ENCODE measurements around the gene ATG7. TPM values are rescaled to one million over a fixed set of nuclear protein-coding genes. Genes with fewer than 3 reads are reported as not detected.

ATG7 gene
- total RNA-seq, 4 donors from 2014 or later: 31.3 to 67.7 (median 51.3) TPM

- Histone ChIP-seq H3K4me1 (peaks cover 27 to 75% (median 44%) of the 10 kb centered on the region in 3 donors), H3K9me3 (no peaks in the 10 kb centered on the region), H3K36me3 (peaks cover 3 to 70% (median 17%) of the 10 kb centered on the region in 3 donors), H3K27me3 (no peaks in the 10 kb centered on the region), H3K27ac (peak overlapping the region in 3 of 4 donors; percentile 36 to 59 (median 50)), H3K4me3 (no peak overlapping the region)
- intact Hi-C loops (cut with DNase I): no loop called here
- no peak for DNase-seq
- no peak for TF ChIP-seq POLR2A (IDR thresholded peaks at IDR 0.05)
- no peak for TF ChIP-seq CTCF (IDR thresholded peaks at IDR 0.05)
- no CpG with 5 or more reads among the region's 13 CpGs for WGBS, 2 donors
Measured at GRCh38 chr3:11555211-11555782, 283.1 kb downstream of the ATG7 start.

- no peak for DNase-seq
- no peaks in the 10 kb centered on the region for H3K9me3 ChIP-seq
- peaks cover 33 to 82% (median 48%) of the 10 kb centered on the region in 3 donors for H3K4me1 ChIP-seq
- no peaks in the 10 kb centered on the region for H3K27me3 ChIP-seq
- H3K4me3 ChIP-seq: no peak overlapping the region
- WGBS, 2 donors: 79 to 87% methylated on average over 22 to 23 of the region's 23 CpGs
- peaks cover 3 to 78% (median 17%) of the 10 kb centered on the region in 3 donors for H3K36me3 ChIP-seq
- intact Hi-C loops (cut with DNase I): no loop called here
- no peak for TF ChIP-seq POLR2A (IDR thresholded peaks at IDR 0.05)
- no peak for TF ChIP-seq CTCF (IDR thresholded peaks at IDR 0.05)
- H3K27ac ChIP-seq: peak overlapping the region in 3 of 4 donors; percentile 36 to 59 (median 50)
Measured at GRCh38 chr3:11555881-11556633, 283.9 kb downstream of the ATG7 start.

- no peaks in the 10 kb centered on the region for H3K9me3 ChIP-seq
- intact Hi-C loops (cut with DNase I): no loop called here
- DNase-seq: no peak
- H3K4me3 ChIP-seq: no peak overlapping the region
- no peaks in the 10 kb centered on the region for H3K27me3 ChIP-seq
- no peak for TF ChIP-seq CTCF (IDR thresholded peaks at IDR 0.05)
- TF ChIP-seq POLR2A (IDR thresholded peaks at IDR 0.05): no peak
- WGBS, 2 donors: 42 to 54% methylated on average over 16 of the region's 16 CpGs
- H3K27ac ChIP-seq: peak overlapping the region; percentile 30 to 71 (median 62)
- peaks cover 40 to 92% (median 58%) of the 10 kb centered on the region in 3 donors for H3K4me1 ChIP-seq
- peaks cover 3 to 81% (median 17%) of the 10 kb centered on the region in 3 donors for H3K36me3 ChIP-seq
Measured at GRCh38 chr3:11556851-11557644, 284.9 kb downstream of the ATG7 start.

- no peak for TF ChIP-seq CTCF (IDR thresholded peaks at IDR 0.05)
- no peak for TF ChIP-seq POLR2A (IDR thresholded peaks at IDR 0.05)
- intact Hi-C loops (cut with DNase I): no loop called here
- Histone ChIP-seq H3K9me3 (no peaks in the 10 kb centered on the region), H3K27me3 (no peaks in the 10 kb centered on the region), H3K27ac (peak overlapping the region; percentile 30 to 71 (median 62)), H3K4me3 (no peak overlapping the region), H3K36me3 (peaks cover 11 to 82% (median 17%) of the 10 kb centered on the region in 3 donors), H3K4me1 (peaks cover 40 to 100% (median 61%) of the 10 kb centered on the region in 3 donors)
- 26 to 47% methylated on average over 13 of the region's 13 CpGs for WGBS, 2 donors
- DNase-seq: no peak
Measured at GRCh38 chr3:11558002-11558401, 285.8 kb downstream of the ATG7 start.
